Karpas-422 (cell line): ENCODE results near the gene HOXD3. TPM values are rescaled to one million over a fixed set of nuclear protein-coding genes. Genes with fewer than 3 reads are reported as not detected.

Source experiments
- DNase-seq: peaks from one replicate; pipeline ENCODE4 v3.0.0-alpha.2; 2015
- H2AFZ ChIP-seq: fragments of 200-600 bp; sonication (generic); 2 replicates; pipeline ENCODE4 v1.6.1; 2014; ENCODE audit warnings: antibody characterized with exemption, low read length, mixed read lengths
- H3K27ac ChIP-seq: fragments of 200-600 bp; sonication (generic); 2 replicates; pipeline ENCODE4 v1.5.1; 2014; ENCODE audit warnings: mild to moderate bottlenecking, low read length, moderate library complexity
- H3K27me3 ChIP-seq: fragments of 200-600 bp; sonication (generic); 2 replicates; pipeline ENCODE4 v1.6.1; 2014; ENCODE audit warnings: low read length, mixed read lengths
- H3K36me3 ChIP-seq: fragments of 200-600 bp; sonication (generic); 2 replicates; pipeline ENCODE4 v1.6.1; 2014; ENCODE audit warnings: low read length, mixed read lengths; ENCODE audit not compliant: insufficient read depth
- H3K4me1 ChIP-seq: fragments of 200-600 bp; sonication (generic); 2 replicates; pipeline ENCODE4 v1.6.1; 2014; ENCODE audit warnings: mild to moderate bottlenecking, low read length, mixed read lengths
- H3K4me2 ChIP-seq: fragments of 200-600 bp; sonication (generic); 2 replicates; pipeline ENCODE4 v1.6.1; 2014; ENCODE audit warnings: low read length, low read depth, mild to moderate bottlenecking; ENCODE audit not compliant: poor library complexity, severe bottlenecking
- H3K4me3 ChIP-seq: fragments of 200-600 bp; sonication (generic); 2 replicates; pipeline ENCODE4 v1.5.1; 2014; ENCODE audit warnings: mild to moderate bottlenecking, antibody characterized with exemption, low read length, mixed read lengths
- H3K79me2 ChIP-seq: fragments of 200-600 bp; sonication (generic); 2 replicates; pipeline ENCODE4 v1.6.1; 2014; ENCODE audit warnings: mild to moderate bottlenecking, low read length, mixed read lengths
- H3K9ac ChIP-seq: fragments of 200-600 bp; sonication (generic); 2 replicates; pipeline ENCODE4 v1.6.0; 2014; ENCODE audit warnings: low read length
- H3K9me2 ChIP-seq: fragments of 200-600 bp; sonication (generic), shearing (Covaris generic); replicated peaks from 2 replicates; pipeline ENCODE4 v1.6.0; 2014; ENCODE audit warnings: mild to moderate bottlenecking, low read length, moderate library complexity; ENCODE audit not compliant: insufficient read depth
- H3K9me3 ChIP-seq: fragments of 300-700, 200-600 bp; sonication (generic); 2 replicates; pipeline ENCODE4 v1.6.1; 2014; ENCODE audit warnings: low read length, mixed read lengths
- H4K20me1 ChIP-seq: fragments of 200-600 bp; sonication (generic); 2 replicates; pipeline ENCODE4 v1.6.1; 2014; ENCODE audit warnings: mild to moderate bottlenecking, antibody characterized with exemption, low read length, low read depth; ENCODE audit not compliant: insufficient read depth
- total RNA-seq: library from RNA; depleted of rRNA; stranded (reverse); fragments of >200 nt; shearing (Covaris generic); gene quantifications from 2 replicates; pipeline ENCODE4 v1.2.3, GENCODE V29; 2014; ENCODE audit warnings: low replicate concordance; rRNA removed

Gene HOXD3
- not detected in 2 replicates for total RNA-seq

DNA sequence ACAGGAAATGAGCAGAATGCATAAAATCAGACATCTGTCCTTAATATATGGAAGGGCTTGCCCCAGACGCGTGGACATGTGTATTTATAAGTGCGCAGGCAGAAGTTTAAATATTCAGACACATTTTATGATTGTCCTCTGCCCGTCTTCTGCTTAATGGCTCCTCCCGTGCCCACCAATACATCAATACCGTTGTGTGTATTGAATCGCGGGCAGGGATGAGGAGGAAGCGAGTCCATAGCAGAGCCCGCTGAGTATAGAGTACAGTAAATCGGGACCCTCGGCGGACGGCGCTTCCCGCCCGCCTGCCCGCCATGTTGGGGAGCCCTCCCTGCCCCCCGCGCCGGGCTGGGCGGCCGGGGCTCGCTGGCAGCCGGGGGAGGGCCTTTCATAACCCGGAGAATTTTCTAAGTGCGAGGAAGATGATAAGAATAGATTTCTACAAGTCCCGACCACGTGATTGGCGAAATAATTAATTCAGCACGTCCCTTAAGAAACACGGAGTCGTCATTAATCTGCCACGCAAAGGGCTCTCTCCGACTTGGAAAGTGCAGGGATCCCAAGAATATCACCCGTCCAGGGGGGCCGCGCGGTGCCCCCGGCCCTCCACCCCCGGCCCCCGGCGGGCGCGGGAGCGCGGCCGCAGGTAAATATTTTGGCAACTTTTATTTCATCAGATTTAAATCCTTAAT lies at the start of gene HOXD3:
Gene HOXD3 (plus strand): TSS at position 501 of the 692 bp plus-strand sequence. CDS start 11,808 bp downstream, outside the sequence.
- no peaks in the 10 kb centered on the region for H3K79me2 ChIP-seq
- H4K20me1 ChIP-seq = no peaks in the 10 kb centered on the region
- H3K4me3 ChIP-seq = no peak within 1 kb of the TSS
- H3K4me2 ChIP-seq = no peak within 1 kb of the TSS
- no peaks in the 10 kb centered on the region for H3K4me1 ChIP-seq
- H3K27ac ChIP-seq = no peak within 1 kb of the TSS
- no peaks in the 10 kb centered on the region for H3K9me3 ChIP-seq
- H3K9ac ChIP-seq = no peak within 1 kb of the TSS
- DNase-seq = no peak
- no peak within 1 kb of the TSS for H2AFZ ChIP-seq
- H3K9me2 ChIP-seq = no peaks in the 10 kb centered on the region
- no peaks in the 10 kb centered on the region for H3K36me3 ChIP-seq
- no peaks in the 10 kb centered on the region for H3K27me3 ChIP-seq

DNA sequence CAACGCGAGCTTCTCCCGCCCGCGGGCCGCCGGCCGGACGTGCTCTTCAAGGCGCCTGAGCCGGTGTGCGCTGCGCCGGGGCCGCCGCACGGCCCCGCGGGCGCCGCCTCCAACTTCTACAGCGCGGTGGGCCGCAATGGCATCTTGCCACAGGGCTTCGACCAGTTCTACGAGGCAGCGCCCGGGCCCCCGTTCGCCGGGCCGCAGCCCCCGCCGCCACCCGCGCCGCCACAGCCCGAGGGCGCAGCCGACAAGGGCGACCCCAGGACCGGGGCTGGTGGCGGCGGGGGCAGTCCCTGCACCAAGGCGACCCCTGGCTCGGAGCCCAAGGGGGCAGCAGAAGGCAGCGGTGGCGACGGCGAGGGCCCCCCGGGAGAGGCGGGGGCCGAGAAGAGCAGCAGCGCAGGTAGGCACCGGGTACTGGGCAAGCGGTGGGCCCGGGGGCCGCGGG lies 49.4 kb upstream of the HOXD3 start:
- H3K27me3 ChIP-seq = no peaks in the 10 kb centered on the region
- H3K9me3 ChIP-seq = no peaks in the 10 kb centered on the region
- no peak for DNase-seq

DNA sequence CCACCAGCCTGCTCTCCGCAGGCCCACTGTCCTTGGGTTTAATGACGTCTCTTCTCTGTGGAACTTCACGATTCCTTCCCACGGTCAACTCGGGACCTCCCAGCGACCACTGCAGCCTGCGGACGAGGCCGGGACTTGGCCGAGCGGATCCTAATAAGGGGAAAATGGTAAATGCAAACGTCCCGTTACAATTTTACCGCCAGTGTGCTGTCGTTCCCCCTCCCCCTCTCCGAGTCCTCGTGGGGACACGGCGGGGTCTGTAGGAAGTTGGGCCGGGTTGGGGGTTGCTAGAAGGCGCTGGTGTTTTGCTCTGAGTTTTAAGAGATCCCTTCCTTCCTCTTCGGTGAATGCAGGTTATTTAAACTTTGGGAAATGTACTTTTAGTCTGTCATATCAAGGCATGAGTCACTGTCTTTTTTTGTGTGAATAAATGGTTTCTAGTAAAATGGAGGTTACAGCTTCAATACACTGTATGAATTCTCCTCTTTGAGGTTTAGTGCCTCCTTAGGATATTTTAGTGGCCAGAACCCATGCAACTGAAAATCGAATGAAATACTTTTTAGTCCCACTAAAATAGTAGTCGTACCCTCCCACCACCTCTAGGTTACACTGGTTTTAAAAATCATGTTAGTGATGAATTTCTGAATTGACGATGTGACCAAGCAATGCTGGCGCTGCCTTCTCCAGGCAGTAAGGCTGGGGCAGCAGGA lies 47.8 kb upstream of the HOXD3 start:
- Histone ChIP-seq H3K27ac (no peak overlapping the region), H2AFZ (no peak overlapping the region), H3K4me1 (peaks cover 10% of the 10 kb centered on the region), H3K36me3 (no peaks in the 10 kb centered on the region), H3K9me2 (no peaks in the 10 kb centered on the region), H3K9me3 (no peaks in the 10 kb centered on the region), H3K4me2 (no peak overlapping the region), H3K27me3 (no peaks in the 10 kb centered on the region), H3K4me3 (no peak overlapping the region), H3K9ac (no peak overlapping the region), H4K20me1 (no peaks in the 10 kb centered on the region), H3K79me2 (no peaks in the 10 kb centered on the region)
- no peak for DNase-seq

More for the DNA sequence above, 49.4 kb upstream of the HOXD3 start:
- no peaks in the 10 kb centered on the region for H4K20me1 ChIP-seq
- H3K9ac ChIP-seq = no peak overlapping the region
- H3K4me1 ChIP-seq = peaks cover 10% of the 10 kb centered on the region
- no peaks in the 10 kb centered on the region for H3K79me2 ChIP-seq
- H3K4me3 ChIP-seq = no peak overlapping the region
- H3K9me2 ChIP-seq = no peaks in the 10 kb centered on the region
- no peak overlapping the region for H3K4me2 ChIP-seq
- no peak overlapping the region for H2AFZ ChIP-seq
- no peak overlapping the region for H3K27ac ChIP-seq
- no peaks in the 10 kb centered on the region for H3K36me3 ChIP-seq

DNA sequence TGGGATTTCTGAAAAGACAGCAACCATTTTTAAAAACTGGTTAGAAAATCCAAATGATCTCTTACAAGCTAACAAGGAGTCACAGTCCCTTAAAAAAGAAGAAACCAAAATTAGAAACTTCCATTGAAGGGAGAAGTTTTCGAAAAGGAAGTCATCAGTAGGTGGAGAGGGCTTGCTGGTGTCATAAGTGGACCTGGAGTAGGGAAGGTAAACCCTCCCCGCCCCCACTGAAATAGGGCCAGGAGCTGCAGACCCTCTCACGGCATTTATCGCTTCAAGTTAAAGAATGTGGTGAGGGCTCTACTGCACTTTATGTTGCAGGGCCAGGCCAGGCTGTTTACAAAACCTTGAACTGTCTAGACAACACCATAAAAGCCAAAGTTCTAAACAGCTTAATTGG lies 47.2 kb upstream of the HOXD3 start:
- Histone ChIP-seq H3K9me2 (no peaks in the 10 kb centered on the region), H3K9me3 (no peaks in the 10 kb centered on the region), H3K27ac (no peak overlapping the region), H3K4me2 (no peak overlapping the region), H3K9ac (no peak overlapping the region), H3K79me2 (no peaks in the 10 kb centered on the region), H3K36me3 (no peaks in the 10 kb centered on the region), H3K4me3 (no peak overlapping the region), H3K27me3 (no peaks in the 10 kb centered on the region), H4K20me1 (no peaks in the 10 kb centered on the region), H3K4me1 (peaks cover 10% of the 10 kb centered on the region), H2AFZ (no peak overlapping the region)
- DNase-seq = no peak

DNA sequence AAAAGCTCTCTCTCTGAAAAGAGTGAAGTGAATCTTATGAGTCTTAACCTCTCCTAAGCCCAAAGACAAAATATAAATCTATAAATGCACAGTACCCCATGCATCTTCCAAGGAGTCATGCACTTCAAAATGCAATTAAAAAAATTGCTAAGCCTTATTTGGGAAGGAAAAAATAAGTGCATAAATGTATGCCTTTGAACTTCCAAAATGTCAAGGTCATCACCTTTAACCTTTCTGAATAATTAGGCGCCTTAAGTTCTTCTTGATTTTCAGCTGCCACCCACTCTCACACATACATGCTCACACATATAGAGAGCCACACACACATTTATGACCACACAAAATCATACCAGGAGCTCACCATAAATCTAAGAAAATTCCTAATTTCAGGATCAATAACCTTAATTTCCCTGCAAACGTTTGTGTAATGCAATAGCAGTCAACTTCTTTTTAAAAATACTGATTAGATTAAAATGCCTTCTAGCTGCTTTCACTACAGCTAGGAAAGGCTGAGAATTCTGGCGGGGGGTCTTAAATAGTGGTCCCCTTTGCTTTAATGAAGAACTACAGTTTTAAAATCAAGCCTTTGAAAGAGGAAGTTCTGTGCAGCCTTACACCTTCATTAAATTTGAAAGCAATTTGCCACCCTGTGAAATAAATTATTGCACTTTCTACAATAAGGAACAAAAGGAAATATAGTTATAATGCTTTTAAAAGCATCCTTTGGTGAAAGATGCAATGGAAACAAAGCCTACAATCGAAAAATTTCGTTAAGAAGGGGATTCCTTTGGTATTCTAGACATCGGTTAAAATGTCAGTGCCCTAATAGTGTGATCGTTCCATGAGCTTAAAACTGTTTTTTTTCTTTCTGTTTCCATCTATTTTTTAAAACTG lies 46.4 kb upstream of the HOXD3 start:
- Histone ChIP-seq H3K9me2 (no peaks in the 10 kb centered on the region), H3K27ac (no peak overlapping the region), H3K27me3 (no peaks in the 10 kb centered on the region), H3K4me3 (peak overlapping the region; percentile 40; the same call in 1 of the 2 replicates), H3K79me2 (no peaks in the 10 kb centered on the region), H3K36me3 (no peaks in the 10 kb centered on the region), H3K4me1 (peaks cover 10% of the 10 kb centered on the region), H4K20me1 (no peaks in the 10 kb centered on the region), H2AFZ (peak overlapping the region; percentile 54; the same call in 1 of the 2 replicates), H3K9ac (peak overlapping the region; percentile 37; the same call in 1 of the 2 replicates), H3K4me2 (peak overlapping the region; percentile 66), H3K9me3 (no peaks in the 10 kb centered on the region)
- DNase-seq = no peak

DNA sequence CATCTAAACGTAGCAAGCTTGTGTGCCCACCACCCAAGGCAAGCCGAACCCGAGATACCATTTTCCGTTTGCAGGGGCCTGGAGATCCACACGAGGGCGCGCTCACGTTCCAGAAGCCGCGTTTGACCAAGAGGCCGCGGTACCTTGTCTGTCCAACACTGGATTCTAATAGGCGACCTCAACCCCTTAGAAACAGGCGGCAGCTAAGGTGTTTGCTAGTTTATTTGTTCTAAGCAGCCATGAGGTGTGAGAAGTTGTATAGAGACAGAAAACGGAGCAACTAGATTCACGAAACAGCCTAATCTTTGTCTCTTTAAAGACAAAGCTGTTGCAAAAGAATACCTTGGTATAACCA lies 45.8 kb upstream of the HOXD3 start:
- Histone ChIP-seq H3K27ac (no peak overlapping the region), H3K9me3 (no peaks in the 10 kb centered on the region), H2AFZ (0 out of 2 replicates have a peak overlapping the region, but pooled peaks have one; percentile 54), H3K36me3 (no peaks in the 10 kb centered on the region), H3K9ac (peak overlapping the region; percentile 37; the same call in 1 of the 2 replicates), H3K4me2 (peak overlapping the region; percentile 66), H3K4me3 (peak overlapping the region; percentile 40; the same call in 1 of the 2 replicates), H4K20me1 (no peaks in the 10 kb centered on the region), H3K9me2 (no peaks in the 10 kb centered on the region), H3K79me2 (no peaks in the 10 kb centered on the region), H3K4me1 (peaks cover 10% of the 10 kb centered on the region), H3K27me3 (no peaks in the 10 kb centered on the region)
- DNase-seq = peak; percentile 80

DNA sequence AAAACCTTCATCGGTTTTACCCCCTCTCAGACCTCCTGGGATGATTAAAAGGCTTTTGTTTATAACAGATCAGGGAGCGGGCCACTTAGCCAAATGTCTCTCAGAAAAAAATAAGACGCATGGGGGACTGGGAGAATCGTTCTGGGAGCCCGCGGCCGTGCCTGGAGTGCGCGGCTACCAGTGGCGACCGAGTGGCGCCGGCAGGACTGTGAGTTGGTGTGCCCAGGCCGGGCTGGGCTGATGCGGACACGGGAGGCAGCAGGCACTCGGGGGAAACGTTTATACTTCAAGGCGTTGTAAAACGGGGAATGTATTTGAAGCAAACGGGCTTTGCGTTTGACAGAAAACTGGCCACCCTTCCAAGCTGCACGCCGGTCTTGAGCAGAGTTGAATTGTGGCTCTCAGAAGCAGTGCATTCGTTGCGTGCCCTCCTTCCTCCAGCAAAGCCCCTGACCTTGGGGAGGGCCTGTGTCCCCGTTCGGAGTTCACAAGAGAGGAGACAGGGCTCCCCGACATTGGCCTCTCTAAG lies 45.2 kb upstream of the HOXD3 start:
- no peaks in the 10 kb centered on the region for H3K79me2 ChIP-seq
- H3K4me2 ChIP-seq = no peak overlapping the region
- peaks cover 10% of the 10 kb centered on the region for H3K4me1 ChIP-seq
- no peaks in the 10 kb centered on the region for H3K9me2 ChIP-seq
- no peak for DNase-seq
- H3K9me3 ChIP-seq = no peaks in the 10 kb centered on the region
- no peak overlapping the region for H3K27ac ChIP-seq
- H3K9ac ChIP-seq = no peak overlapping the region
- H3K36me3 ChIP-seq = no peaks in the 10 kb centered on the region
- H3K4me3 ChIP-seq = no peak overlapping the region
- no peak overlapping the region for H2AFZ ChIP-seq
- no peaks in the 10 kb centered on the region for H3K27me3 ChIP-seq
- H4K20me1 ChIP-seq = no peaks in the 10 kb centered on the region
